Tibial nerve (tissue), 4 donors: Measurements from ENCODE around the gene TNS3.
"Not testable (repeated sequence)": the region's sequence is repeated elsewhere in the genome, so short reads cannot be mapped to it uniquely, and the experiment has no call there.

ENCODE experiments used
- CTCF ChIP-seq, 5 experiments: fragments of 200-600 bp in 3 of 5; fragments of 450-650 bp in 2 of 5; sonication (generic) in 3 of 5; IDR thresholded peaks; one replicate each; pipeline ENCODE4 v1.5.1; 2016 to 2019; ENCODE audit warnings: antibody characterized with exemption in 5 of 5, mild to moderate bottlenecking in 3 of 5, moderate library complexity in 2 of 5
- EP300 ChIP-seq, 2 donors: sonication (generic); formaldehyde crosslinking; IDR thresholded peaks; one replicate each; pipeline ENCODE4 v1.6.1; 2017; ENCODE audit warnings: antibody characterized with exemption in 2 of 2, mild to moderate bottlenecking in 1 of 2

- not testable (repeated sequence) for TF ChIP-seq CTCF, EP300 (IDR thresholded peaks at IDR 0.05)
These were observed 4.3 kb upstream of the TNS3 start for GRCh38 chr7:47586161-47586670.
